T-cell (primary cell): ENCODE data around the gene CLEC1A. TPM values are rescaled to one million over a fixed set of nuclear protein-coding genes. Genes with fewer than 3 reads are reported as not detected.
"Not testable (repeated sequence)": the region's sequence is repeated elsewhere in the genome, so short reads cannot be mapped to it uniquely, and the experiment has no call there.

Source experiments
- ATAC-seq, 4 experiments: fragments of 200-7000 bp in 3 of 4; fragments of 150-1000 bp in 1 of 4; cut with Tn5 transposase; replicated peaks in 1 of 4; 1 replicate in 3 of 4; 2 replicates in 1 of 4; pipeline ENCODE4 v1.10.0; 2021; ENCODE audit warnings: moderate library complexity in 3 of 4, mild to moderate bottlenecking in 2 of 4, moderate number of reproducible peaks in 1 of 4
- CTCF ChIA-PET, 2 donors: fragments of 300-600 bp; sonication (Branson Sonifier 250); formaldehyde crosslinking; loops; one replicate each; lab custom pipeline; 2022; ENCODE audit warnings: antibody characterized with exemption in 2 of 2; lab: Charles Lee
- POLR2A ChIA-PET, 2 donors: fragments of 300-600 bp; sonication (Branson Sonifier 250); formaldehyde crosslinking; loops; one replicate each; lab custom pipeline; 2022; ENCODE audit warnings: antibody characterized with exemption in 2 of 2; lab: Charles Lee
- DNase-seq, 35 experiments: peaks; one replicate each; pipeline versions ENCODE4 v3.0.0 to v3.0.0-alpha.2; 2013 to 2023
- H3K27ac ChIP-seq: one replicate; pipeline ENCODE4 v1.5.1; 2013; ENCODE audit warnings: low read length
- H3K27me3 ChIP-seq, 2 experiments: replicated peaks in 1 of 2; 1 replicate in 1 of 2; 2 replicates in 1 of 2; pipeline versions ENCODE4 v1.6.1 to v1.7.0; 2013; ENCODE audit warnings: low read length in 1 of 2, mixed read lengths in 1 of 2; ENCODE audit not compliant: control insufficient read depth in 2 of 2, insufficient read depth in 2 of 2; ENCODE audit errors: extremely low read depth in 1 of 2
- H3K36me3 ChIP-seq, 2 donors: 1 replicate in 1 of 2; 2 replicates in 1 of 2; pipeline versions ENCODE4 v1.6.1 to v1.7.0; 2013; ENCODE audit warnings: low read length in 1 of 2; ENCODE audit not compliant: control insufficient read depth in 2 of 2, insufficient read depth in 1 of 2; ENCODE audit errors: extremely low read depth in 1 of 2
- H3K4me1 ChIP-seq, 2 experiments: 1 replicate in 1 of 2; 2 replicates in 1 of 2; pipeline versions ENCODE4 v1.6.1 to v1.7.0; 2013; ENCODE audit warnings: low read length in 2 of 2, mixed read lengths in 1 of 2; ENCODE audit not compliant: insufficient read depth in 2 of 2, control insufficient read depth in 1 of 2; ENCODE audit errors: extremely low read depth in 1 of 2
- H3K4me3 ChIP-seq, 2 donors: 1 replicate in 1 of 2; 2 replicates in 1 of 2; pipeline versions ENCODE4 v1.5.1 to v1.7.0; 2013; ENCODE audit warnings: mild to moderate bottlenecking in 2 of 2, low read length in 1 of 2, moderate library complexity in 1 of 2; ENCODE audit not compliant: control insufficient read depth in 1 of 2; ENCODE audit errors: extremely low read depth in 1 of 2
- H3K9me3 ChIP-seq: 2 replicates; pipeline ENCODE4 v1.7.0; 2013
- H3K27ac Mint-ChIP-seq, 2 donors: one replicate each; pipeline ENCODE4 v1.8.0; 2020 to 2021; ENCODE audit warnings: mild to moderate bottlenecking in 2 of 2, mixed read lengths in 2 of 2
- H3K27me3 Mint-ChIP-seq, 2 donors: one replicate each; pipeline ENCODE4 v1.8.0; 2021 to 2022; ENCODE audit warnings: mixed read lengths in 2 of 2
- H3K36me3 Mint-ChIP-seq: one replicate; pipeline ENCODE4 v1.8.0; 2021; ENCODE audit warnings: mixed read lengths
- H3K4me1 Mint-ChIP-seq, 3 donors: one replicate each; pipeline ENCODE4 v1.8.0; 2020 to 2022; ENCODE audit warnings: mixed read lengths in 3 of 3, mild to moderate bottlenecking in 1 of 3
- H3K4me3 Mint-ChIP-seq, 3 donors: one replicate each; pipeline ENCODE4 v1.8.0; 2020 to 2022; ENCODE audit warnings: mild to moderate bottlenecking in 3 of 3, mixed read lengths in 3 of 3, moderate library complexity in 3 of 3
- H3K9me3 Mint-ChIP-seq, 3 donors: one replicate each; pipeline ENCODE4 v1.8.0; 2020 to 2022; ENCODE audit warnings: mixed read lengths in 3 of 3
- WGBS: methylation state at CpG from one replicate; pipeline ENCODE4 v1.1.5; 2013; ENCODE audit warnings: missing lambda C conversion rate; ENCODE audit not compliant: insufficient coverage; 5-methylcytosine and 5-hydroxymethylcytosine counted together
- total RNA-seq, 35 experiments: library from RNA in 6 of 35; stranded (reverse) in 6 of 35; fragments of 120-200 nt in 1 of 35; gene quantifications; one replicate each; pipeline versions ENCODE4 v1.2.1 to v1.2.4 and lab custom pipeline; 2013 to 2026

CLEC1A gene
- total RNA-seq, 5 donors from 2014 or later (not counting 1 experiment from before 2014, with no cell fraction given), result not detected

GRCh38 chr12:10030446-10030845, 68.3 kb downstream of the CLEC1A start, which contains the start of gene CLEC9A:
Gene CLEC9A (plus strand): TSS chr12:10030682. CDS start chr12:10052688, 22,006 bp downstream.
- no peaks in the 10 kb centered on the region for H3K9me3 ChIP-seq
- DNase-seq (no peak), ATAC-seq (no peak)
- Mint-ChIP-seq H3K27ac (no peak within 1 kb of the TSS), H3K27me3 (peaks cover 4% of the 10 kb centered on the region in 2 donors), H3K36me3 (no peaks in the 10 kb centered on the region), H3K4me3 (no peak within 1 kb of the TSS), H3K4me1 (no peaks in the 10 kb centered on the region), H3K9me3 (no peaks in the 10 kb centered on the region)
- no peak within 1 kb of the TSS for H3K27ac ChIP-seq
- no peak within 1 kb of the TSS for H3K4me3 ChIP-seq
- 97% methylated on average over 7 of the region's 14 CpGs for WGBS
- H3K36me3 ChIP-seq, result no peaks in the 10 kb centered on the region
- ChIA-PET POLR2A (no interaction called here), CTCF (no interaction called here)
- H3K4me1 ChIP-seq, result no peaks in the 10 kb centered on the region
- H3K27me3 ChIP-seq, result peaks cover 0 to 11% of the 10 kb centered on the region in 2 experiments

DNA sequence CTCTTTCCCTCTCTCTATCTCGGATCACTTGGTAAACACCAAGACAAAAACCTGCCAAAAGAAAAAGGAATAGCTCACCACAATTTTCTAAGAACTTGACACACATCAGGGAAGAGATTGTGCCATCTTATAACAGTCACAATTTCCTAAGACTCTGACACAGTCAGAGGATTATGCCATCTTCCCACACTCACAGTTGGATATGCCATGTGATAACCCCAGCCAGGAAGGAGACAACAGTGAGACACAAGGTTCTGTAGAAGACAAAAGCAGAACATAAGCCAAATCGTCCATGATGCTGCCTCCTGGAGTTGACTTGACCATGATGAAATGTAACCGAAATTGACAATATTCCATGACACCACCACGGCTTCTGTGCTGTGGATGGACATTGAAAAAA, 71.1 kb downstream of the CLEC1A start:
- Histone ChIP-seq H3K27me3 (peaks cover 0 to 7% of the 10 kb centered on the region in 2 experiments), H3K27ac (no peak overlapping the region), H3K9me3 (no peaks in the 10 kb centered on the region), H3K36me3 (no peaks in the 10 kb centered on the region), H3K4me1 (no peaks in the 10 kb centered on the region), H3K4me3 (no peak overlapping the region)
- ChIA-PET POLR2A (no interaction called here), CTCF (interaction anchor here in 1 of 2 donors (0.8 kb wide), 1 partner anchor 200 kb away, joined by 3 read pairs; no protein-coding TSS in a partner anchor)
- Mint-ChIP-seq H3K27ac (no peak overlapping the region), H3K4me1 (no peaks in the 10 kb centered on the region), H3K36me3 (no peaks in the 10 kb centered on the region), H3K27me3 (peaks cover 0 to 4% of the 10 kb centered on the region in 2 donors), H3K9me3 (no peaks in the 10 kb centered on the region), H3K4me3 (no peak overlapping the region)
- 54% methylated on average over 2 of the region's 4 CpGs for WGBS
- no peak for DNase-seq
- no peak for ATAC-seq

DNA sequence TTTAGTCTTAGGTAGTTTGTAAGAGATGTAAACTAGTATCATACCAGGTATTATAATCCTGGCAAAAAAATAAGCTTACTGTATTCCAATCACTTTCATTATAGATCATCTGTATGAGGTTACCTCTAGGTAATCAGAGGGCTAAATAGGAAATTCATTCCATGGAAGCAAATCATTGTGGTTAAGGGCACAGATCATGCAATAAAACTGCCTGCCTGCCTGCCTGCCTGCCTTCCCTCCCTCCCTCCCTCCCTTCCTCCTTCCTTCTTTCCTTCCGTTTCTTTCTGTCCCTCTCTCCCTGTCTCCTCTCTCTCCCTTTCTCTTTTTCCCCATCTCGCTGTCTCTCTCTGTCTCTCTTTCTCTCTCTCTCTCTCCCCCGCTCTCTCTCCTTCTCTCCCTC, 71.5 kb downstream of the CLEC1A start:
- POLR2A ChIA-PET, result no interaction called here
- Histone ChIP-seq H3K4me1 (no peaks in the 10 kb centered on the region), H3K9me3 (no peaks in the 10 kb centered on the region), H3K27ac (no peak overlapping the region), H3K36me3 (no peaks in the 10 kb centered on the region), H3K27me3 (peaks cover 0 to 8% of the 10 kb centered on the region in 2 experiments), H3K4me3 (no peak overlapping the region)
- Mint-ChIP-seq H3K27ac (no peak overlapping the region), H3K4me1 (no peaks in the 10 kb centered on the region), H3K27me3 (peaks cover 2 to 4% of the 10 kb centered on the region in 2 donors), H3K4me3 (no peak overlapping the region), H3K36me3 (no peaks in the 10 kb centered on the region), H3K9me3 (no peaks in the 10 kb centered on the region)
- DNase-seq, result no peak
- 76% methylated on average over 3 of the region's 3 CpGs for WGBS
- CTCF ChIA-PET, result interaction anchor here in 1 of 2 donors (0.8 kb wide), 1 partner anchor 200 kb away, joined by 3 read pairs; no protein-coding TSS in a partner anchor
- no peak for ATAC-seq

GRCh38 chr12:10026666-10027065, 72.1 kb downstream of the CLEC1A start:
- H3K27me3 Mint-ChIP-seq, H3K27ac ChIP-seq, H3K27me3 ChIP-seq, ATAC-seq, H3K9me3 Mint-ChIP-seq, H3K36me3 ChIP-seq, POLR2A ChIA-PET, DNase-seq, H3K4me1 ChIP-seq, H3K36me3 Mint-ChIP-seq, H3K27ac Mint-ChIP-seq, CTCF ChIA-PET, H3K4me3 ChIP-seq, H3K9me3 ChIP-seq, H3K4me3 Mint-ChIP-seq, H3K4me1 Mint-ChIP-seq: not testable (repeated sequence)
- WGBS, result 100% methylated on average over 2 of the region's 4 CpGs

DNA sequence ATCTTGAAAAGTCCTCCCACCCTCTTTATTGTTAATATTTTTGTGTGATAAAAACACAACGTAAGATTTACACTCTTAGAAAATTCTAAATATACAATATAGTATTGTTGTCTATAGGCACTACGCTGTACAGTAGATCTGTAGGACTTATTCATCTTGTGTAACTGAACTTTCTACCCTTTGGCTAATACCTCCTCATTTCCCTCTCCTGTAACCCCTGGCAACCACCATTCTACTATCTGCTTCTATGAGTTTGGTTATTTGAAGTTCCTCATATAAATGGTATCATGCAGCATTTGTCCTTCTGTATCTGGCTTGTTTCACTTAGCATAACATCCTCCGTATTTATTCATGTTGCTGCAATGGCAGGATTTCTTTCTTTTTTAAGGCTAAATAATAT, 73.5 kb downstream of the CLEC1A start:
- DNase-seq (no peak), ATAC-seq (no peak)
- Mint-ChIP-seq H3K4me3 (no peak overlapping the region), H3K4me1 (no peaks in the 10 kb centered on the region), H3K36me3 (no peaks in the 10 kb centered on the region), H3K27ac (no peak overlapping the region), H3K9me3 (no peaks in the 10 kb centered on the region), H3K27me3 (peaks cover 4% of the 10 kb centered on the region in 2 donors)
- H3K4me1 ChIP-seq, result no peaks in the 10 kb centered on the region
- POLR2A ChIA-PET, result no interaction called here
- no CpG with 5 or more reads among the region's 3 CpGs for WGBS
- no peaks in the 10 kb centered on the region for H3K9me3 ChIP-seq
- H3K4me3 ChIP-seq, result no peak overlapping the region
- no peaks in the 10 kb centered on the region for H3K36me3 ChIP-seq
- CTCF ChIA-PET, result interaction anchor here in 1 of 2 donors (0.6 kb wide), 1 partner anchor 13 kb away, joined by 3 read pairs; no protein-coding TSS in a partner anchor
- H3K27ac ChIP-seq, result no peak overlapping the region
- H3K27me3 ChIP-seq, result peaks cover 0 to 5% of the 10 kb centered on the region in 2 experiments

DNA sequence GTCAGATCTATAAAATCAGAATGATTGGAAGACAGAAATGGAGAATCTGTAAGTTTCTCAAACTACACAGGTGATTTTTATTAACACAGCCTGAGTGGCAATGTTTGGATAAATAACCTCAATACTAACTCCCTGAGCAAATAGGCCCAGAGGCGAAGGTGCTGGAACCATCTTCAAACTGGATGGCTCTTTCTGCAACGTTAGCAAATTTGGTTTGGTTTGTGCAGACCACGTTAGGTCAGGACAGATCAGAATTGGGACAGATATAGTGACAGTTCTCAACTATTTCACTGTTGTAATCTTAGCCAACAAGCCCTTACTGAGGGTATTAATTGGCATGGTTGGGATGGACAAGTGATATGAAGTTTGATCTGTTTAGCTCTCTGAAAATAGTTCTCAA, 77.4 kb downstream of the CLEC1A start:
- no peak overlapping the region for H3K27ac Mint-ChIP-seq
- no peaks in the 10 kb centered on the region for H3K4me1 Mint-ChIP-seq
- no peak overlapping the region for H3K27ac ChIP-seq
- no peaks in the 10 kb centered on the region for H3K4me1 ChIP-seq
- no peak overlapping the region for H3K4me3 Mint-ChIP-seq
- DNase-seq (no peak), ATAC-seq (no peak)
- ChIA-PET CTCF (no interaction called here), POLR2A (no interaction called here)
- no peaks in the 10 kb centered on the region for H3K9me3 Mint-ChIP-seq
- H3K36me3 Mint-ChIP-seq, result no peaks in the 10 kb centered on the region
- H3K9me3 ChIP-seq, result no peaks in the 10 kb centered on the region
- peaks cover 4 to 5% of the 10 kb centered on the region in 2 donors for H3K27me3 Mint-ChIP-seq
- peaks cover 0 to 5% of the 10 kb centered on the region in 2 experiments for H3K27me3 ChIP-seq
- no peaks in the 10 kb centered on the region for H3K36me3 ChIP-seq
- H3K4me3 ChIP-seq, result no peak overlapping the region
- 45% methylated on average over 2 of the region's 3 CpGs for WGBS
